A549 (cell line): ENCODE results near the gene MINDY4. TPM values are rescaled to one million over a fixed set of nuclear protein-coding genes. Genes with fewer than 3 reads are reported as not detected.

Experiments
- ATAC-seq, 2 experiments: fragments of 200-7000 bp in 1 of 2; fragments of >200 bp in 1 of 2; cut with Nextera tagmentation in 1 of 2; cut with Tn5 transposase in 1 of 2; 3 replicates each; pipeline versions ENCODE4 v1.8.0 to v1.9.1; 2018 to 2020; ENCODE audit warnings: mild to moderate bottlenecking in 1 of 2, moderate library complexity in 1 of 2
- CTCF ChIA-PET: fragments of 300-600 bp; sonication (Branson Sonifier 250); formaldehyde crosslinking; extraction: SDS; loops from one replicate; lab custom pipeline; 2021; ENCODE audit warnings: antibody characterized with exemption, inconsistent platforms; lab: Yijun Ruan, JAX
- POLR2A ChIA-PET: fragments of 350-600 bp; formaldehyde crosslinking; extraction: SDS; loops from one replicate; lab custom pipeline; 2021; ENCODE audit warnings: antibody characterized with exemption, inconsistent platforms; lab: Yijun Ruan, JAX
- DNase-seq, 2 experiments: peaks; one replicate each; pipeline versions ENCODE4 v3.0.0 to v3.0.0-alpha.2; 2011 to 2016; ENCODE audit warnings: low read depth in 1 of 2, low spot score in 1 of 2
- FAIRE-seq: peaks from 2 replicates; lab custom pipeline; 2011; peaks lifted over from hg19 to GRCh38; lab: Jason Lieb, UNC
- H3K27ac ChIP-seq, 2 experiments: fragments of >200 bp; sonication (Bioruptor Twin); formaldehyde crosslinking; 3 replicates each; pipeline ENCODE4 v1.5.1; 2016 to 2017
- H3K4me1 ChIP-seq: fragments of >200 bp; sonication (Bioruptor Twin); formaldehyde crosslinking; 3 replicates; pipeline ENCODE4 v1.6.1; 2016
- H3K4me2 ChIP-seq: fragments of >200 bp; sonication (Bioruptor Twin); formaldehyde crosslinking; 3 replicates; pipeline ENCODE4 v1.6.1; 2016
- H3K4me3 ChIP-seq: fragments of >200 bp; sonication (Bioruptor Twin); formaldehyde crosslinking; 3 replicates; pipeline ENCODE4 v1.5.1; 2016
- H3K9me3 ChIP-seq: fragments of >200 bp; sonication (Bioruptor Twin); formaldehyde crosslinking; 3 replicates; pipeline ENCODE4 v1.6.1; 2016
- CEBPB ChIP-seq, 2 experiments: fragments of >200 bp in 1 of 2; sonication (Bioruptor Twin) in 1 of 2; formaldehyde crosslinking in 1 of 2; IDR thresholded peaks; 2 replicates each; pipeline ENCODE4 v1.6.1; 2012 to 2016
- CHD2 ChIP-seq: fragments of 150-350 bp; IDR thresholded peaks from 2 replicates; pipeline ENCODE4 v1.6.1; 2014; ENCODE audit warnings: low read length; ENCODE audit not compliant: partially characterized antibody
- CHD4 ChIP-seq: fragments of 200-600 bp; sonication (generic); IDR thresholded peaks from 2 replicates; pipeline ENCODE4 v1.6.1; 2016; ENCODE audit warnings: antibody characterized with exemption, mild to moderate bottlenecking, borderline replicate concordance
- EHF ChIP-seq: fragments of 250-450 bp; sonication (Bioruptor Pico); IDR thresholded peaks from 2 replicates; pipeline ENCODE4 v1.5.0; 2020; ENCODE audit warnings: mild to moderate bottlenecking
- EP300 ChIP-seq, 2 experiments: fragments of >200 bp; sonication (Bioruptor Twin); formaldehyde crosslinking; IDR thresholded peaks; 2 replicates in 1 of 2; 3 replicates in 1 of 2; pipeline ENCODE4 v1.6.1; 2016 to 2017
- FOSL2 ChIP-seq, 2 experiments: fragments of 450-650 bp in 1 of 2; fragments of >200 bp in 1 of 2; sonication (Bioruptor Twin) in 1 of 2; formaldehyde crosslinking; IDR thresholded peaks; 2 replicates each; pipeline versions ENCODE4 v1.5.0 to v1.6.1; 2016 to 2020; ENCODE audit warnings: mild to moderate bottlenecking in 1 of 2, moderate library complexity in 1 of 2
- GATA3 ChIP-seq: IDR thresholded peaks from 2 replicates; pipeline ENCODE4 v1.6.1; 2012; ENCODE audit warnings: borderline replicate concordance
- HOXA7 ChIP-seq: fragments of 250-450 bp; sonication (Bioruptor Pico); IDR thresholded peaks from 2 replicates; pipeline ENCODE4 v1.5.0; 2020; ENCODE audit warnings: mild to moderate bottlenecking, moderate library complexity
- HOXB5 ChIP-seq: fragments of 250-450 bp; sonication (Bioruptor Pico); IDR thresholded peaks from 2 replicates; pipeline ENCODE4 v1.5.0; 2020; ENCODE audit warnings: mild to moderate bottlenecking, moderate library complexity
- JUNB ChIP-seq: fragments of >200 bp; sonication (Bioruptor Twin); formaldehyde crosslinking; IDR thresholded peaks from 2 replicates; pipeline ENCODE4 v1.6.1; 2016
- KDM1A ChIP-seq: fragments of 200-600 bp; sonication (generic); IDR thresholded peaks from 2 replicates; pipeline ENCODE4 v1.6.1; 2016; ENCODE audit warnings: low read depth, mild to moderate bottlenecking
- KDM5A ChIP-seq: fragments of 200-600 bp; sonication (generic); IDR thresholded peaks from 2 replicates; pipeline ENCODE4 v1.6.1; 2016; ENCODE audit warnings: antibody characterized with exemption, mild to moderate bottlenecking
- MYC ChIP-seq: IDR thresholded peaks from 2 replicates; pipeline ENCODE4 v1.6.1; 2012; ENCODE audit warnings: mild to moderate bottlenecking, inconsistent platforms, low read length, improper control_type of control experiment, borderline replicate concordance
- NFE2L2 ChIP-seq: fragments of 150-350 bp; conservative IDR thresholded peaks from 2 replicates; pipeline ENCODE4 v1.6.1; 2014; ENCODE audit warnings: low read length
- NPAS2 ChIP-seq: fragments of 250-450 bp; sonication (Bioruptor Pico); IDR thresholded peaks from 2 replicates; pipeline ENCODE4 v1.8.0; 2022; ENCODE audit warnings: mild to moderate bottlenecking, moderate library complexity, borderline replicate concordance
- POLR2AphosphoS2 ChIP-seq: conservative IDR thresholded peaks from 2 replicates; pipeline ENCODE4 v1.6.1; 2012; ENCODE audit warnings: low read length, improper control_type of control experiment, inconsistent platforms
- RAD21 ChIP-seq, 2 experiments: fragments of >200 bp in 1 of 2; sonication (Bioruptor Twin) in 1 of 2; formaldehyde crosslinking in 1 of 2; IDR thresholded peaks in 1 of 2; conservative IDR thresholded peaks in 1 of 2; 2 replicates in 1 of 2; 3 replicates in 1 of 2; pipeline ENCODE4 v1.6.1; 2012 to 2018; ENCODE audit warnings: inconsistent platforms in 1 of 2
- RARB ChIP-seq: fragments of 250-450 bp; sonication (Bioruptor Pico); IDR thresholded peaks from 2 replicates; pipeline ENCODE4 v1.8.0; 2021; ENCODE audit warnings: mild to moderate bottlenecking, moderate library complexity
- RCOR1 ChIP-seq: fragments of 150-350 bp; IDR thresholded peaks from 2 replicates; pipeline ENCODE4 v1.6.1; 2014; ENCODE audit warnings: antibody characterized with exemption, low read length, low read depth
- RFX5 ChIP-seq: fragments of 450-650 bp; IDR thresholded peaks from 2 replicates; pipeline ENCODE4 v1.7.1; 2014; ENCODE audit warnings: antibody characterized with exemption, mild to moderate bottlenecking, moderate library complexity
- SMC3 ChIP-seq: fragments of >200 bp; sonication (Bioruptor Twin); formaldehyde crosslinking; IDR thresholded peaks from 3 replicates; pipeline ENCODE4 v1.6.1; 2018; ENCODE audit warnings: inconsistent platforms
- TP53 ChIP-seq: fragments of 250-450 bp; sonication (Bioruptor Pico); IDR thresholded peaks from 2 replicates; pipeline ENCODE4 v1.5.0; 2021; ENCODE audit warnings: mild to moderate bottlenecking, moderate library complexity
- ZNF302 ChIP-seq: fragments of 250-450 bp; sonication (Bioruptor Pico); IDR thresholded peaks from 2 replicates; pipeline ENCODE4 v1.9.0; 2021; ENCODE audit warnings: inconsistent platforms, mild to moderate bottlenecking, moderate library complexity
- WGBS: methylation state at CpG from one replicate; pipeline ENCODE4 v1.1.6; 2017; ENCODE audit errors: missing lambda C conversion rate; 5-methylcytosine and 5-hydroxymethylcytosine counted together
- polyA plus RNA-seq, 4 experiments: library from polyadenylated mRNA; depleted of rRNA in 3 of 4; stranded (reverse); fragments of >200 nt; fragmentation: RNase III in 1 of 4; extraction: RNeasy Plus Mini Kit Qiagen cat#74134 plus additional on column Dnase treatment in 1 of 4; gene quantifications; 2 replicates in 3 of 4; 3 replicates in 1 of 4; pipeline ENCODE4 v1.2.3, GENCODE V29; 2011 to 2017
- TF ChIP-seq, protein P1 (sequence below): fragments of >200 bp; sonication (Bioruptor Twin); formaldehyde crosslinking; IDR thresholded peaks from 3 replicates; pipeline ENCODE4 v1.5.1; 2016
- TF ChIP-seq, protein P2 (sequence below): IDR thresholded peaks from 2 replicates; pipeline ENCODE4 v1.6.1; 2012
- TF ChIP-seq, protein P3 (sequence below): IDR thresholded peaks from 2 replicates; pipeline ENCODE4 v1.6.1; 2012

Gene MINDY4
- polyA plus RNA-seq, 2 of the 4 experiments (the other 2 are of a cell fraction), result 1.8 to 3.6 TPM

DNA sequence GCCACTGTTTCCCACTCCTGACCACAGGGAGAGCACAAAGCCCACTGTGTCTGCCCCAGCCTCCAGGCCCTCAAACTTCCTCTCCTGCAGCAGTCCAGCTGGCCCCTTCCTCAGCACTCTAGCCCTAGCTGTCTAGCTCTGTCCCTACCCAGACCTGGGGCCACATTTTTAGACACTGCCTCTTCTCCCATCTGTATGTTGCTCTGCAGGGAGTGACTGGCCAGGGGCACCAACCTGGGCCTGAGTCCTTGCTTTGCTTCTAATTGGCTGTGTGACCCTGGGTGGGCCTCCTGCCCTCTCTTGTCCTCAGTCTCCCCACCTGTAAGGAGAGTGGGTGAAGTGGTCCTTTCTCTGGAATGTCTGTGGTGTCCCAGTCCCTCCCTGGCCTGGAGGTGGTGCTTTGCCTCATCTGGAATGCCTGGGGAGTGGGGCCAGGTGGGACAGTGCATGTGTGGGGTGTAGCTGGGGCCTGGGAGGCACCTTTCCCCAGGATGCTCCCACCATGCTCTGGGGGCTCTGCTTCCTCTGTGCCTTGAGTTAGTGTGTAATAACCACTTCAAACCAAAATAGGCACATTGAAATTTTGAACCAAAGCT, 165.5 kb downstream of the MINDY4 start:
- H3K4me1 ChIP-seq, result 0 out of 3 replicates have a peak, but pooled peaks cover 3% of the 10 kb centered on the region
- ATAC-seq (no peak), FAIRE-seq (no peak), DNase-seq (no peak)
- no peak for TF ChIP-seq HOXB5 (CRISPR knock-in tag)
- H3K9me3 ChIP-seq, result 0 out of 3 replicates have a peak, but pooled peaks cover 6% of the 10 kb centered on the region
- ChIA-PET CTCF (interaction anchor here (1.3 to 2.1 kb wide), 7 partner anchors 13 to 186 kb away, joined by 3 to 7 read pairs (median 5); no protein-coding TSS in a partner anchor), POLR2A (no interaction called here)
- no peak overlapping the region for H3K4me3 ChIP-seq
- H3K27ac ChIP-seq, result no peak overlapping the region
- H3K4me2 ChIP-seq, result no peak overlapping the region

DNA sequence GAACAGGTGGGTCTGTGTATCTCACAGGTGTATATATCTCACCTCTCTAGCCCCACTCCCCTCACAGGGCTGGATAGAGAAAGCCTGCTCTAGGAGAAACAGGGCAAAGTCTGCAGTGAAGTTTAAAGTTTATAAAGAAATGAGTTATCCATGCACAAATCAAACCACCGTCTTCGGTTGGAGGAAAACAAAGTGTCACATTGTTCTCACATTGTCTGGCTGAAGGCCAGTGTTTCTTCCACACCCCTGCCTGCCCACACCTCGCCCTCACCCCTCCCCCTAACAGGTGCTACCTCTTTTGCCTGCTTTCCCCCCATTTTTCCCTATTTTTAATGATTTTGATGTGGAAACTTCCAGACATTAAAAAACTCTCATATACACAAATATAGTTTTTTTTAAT, 166.2 kb downstream of the MINDY4 start:
- TF ChIP-seq TP53 (CRISPR knock-in tag) (no peak), CHD4 (no peak), EP300 (IDR thresholded peaks at IDR 0.05) (no peak), RARB (CRISPR knock-in tag) (no peak), KDM5A (no peak), NFE2L2 (no peak), CEBPB (IDR thresholded peaks at IDR 0.05) (no peak), RFX5 (no peak), JUNB (no peak), KDM1A (no peak), RCOR1 (no peak), MYC (no peak), EHF (CRISPR knock-in tag) (no peak), CHD2 (no peak), FOSL2 (IDR thresholded peaks at IDR 0.05) (no peak), FOSL2 (CRISPR knock-in tag; IDR thresholded peaks at IDR 0.05) (no peak)
- TF ChIP-seq, protein P1, sequence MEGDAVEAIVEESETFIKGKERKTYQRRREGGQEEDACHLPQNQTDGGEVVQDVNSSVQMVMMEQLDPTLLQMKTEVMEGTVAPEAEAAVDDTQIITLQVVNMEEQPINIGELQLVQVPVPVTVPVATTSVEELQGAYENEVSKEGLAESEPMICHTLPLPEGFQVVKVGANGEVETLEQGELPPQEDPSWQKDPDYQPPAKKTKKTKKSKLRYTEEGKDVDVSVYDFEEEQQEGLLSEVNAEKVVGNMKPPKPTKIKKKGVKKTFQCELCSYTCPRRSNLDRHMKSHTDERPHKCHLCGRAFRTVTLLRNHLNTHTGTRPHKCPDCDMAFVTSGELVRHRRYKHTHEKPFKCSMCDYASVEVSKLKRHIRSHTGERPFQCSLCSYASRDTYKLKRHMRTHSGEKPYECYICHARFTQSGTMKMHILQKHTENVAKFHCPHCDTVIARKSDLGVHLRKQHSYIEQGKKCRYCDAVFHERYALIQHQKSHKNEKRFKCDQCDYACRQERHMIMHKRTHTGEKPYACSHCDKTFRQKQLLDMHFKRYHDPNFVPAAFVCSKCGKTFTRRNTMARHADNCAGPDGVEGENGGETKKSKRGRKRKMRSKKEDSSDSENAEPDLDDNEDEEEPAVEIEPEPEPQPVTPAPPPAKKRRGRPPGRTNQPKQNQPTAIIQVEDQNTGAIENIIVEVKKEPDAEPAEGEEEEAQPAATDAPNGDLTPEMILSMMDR, result no peak
- TF ChIP-seq, protein P2, sequence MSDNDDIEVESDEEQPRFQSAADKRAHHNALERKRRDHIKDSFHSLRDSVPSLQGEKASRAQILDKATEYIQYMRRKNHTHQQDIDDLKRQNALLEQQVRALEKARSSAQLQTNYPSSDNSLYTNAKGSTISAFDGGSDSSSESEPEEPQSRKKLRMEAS, result no peak
- Histone ChIP-seq H3K4me3 (no peak overlapping the region), H3K4me1 (0 out of 3 replicates have a peak, but pooled peaks cover 3% of the 10 kb centered on the region), H3K4me2 (no peak overlapping the region), H3K9me3 (0 out of 3 replicates have a peak, but pooled peaks cover 6% of the 10 kb centered on the region), H3K27ac (no peak overlapping the region)
- FAIRE-seq (no peak), ATAC-seq (no peak), DNase-seq (no peak)
- ChIA-PET CTCF (interaction anchor here (0.8 to 2.5 kb wide), 9 partner anchors 15 to 185 kb away, joined by 3 to 11 read pairs (median 7); no protein-coding TSS in a partner anchor), POLR2A (no interaction called here)
- WGBS, result 26% methylated on average over 3 of the region's 3 CpGs

DNA sequence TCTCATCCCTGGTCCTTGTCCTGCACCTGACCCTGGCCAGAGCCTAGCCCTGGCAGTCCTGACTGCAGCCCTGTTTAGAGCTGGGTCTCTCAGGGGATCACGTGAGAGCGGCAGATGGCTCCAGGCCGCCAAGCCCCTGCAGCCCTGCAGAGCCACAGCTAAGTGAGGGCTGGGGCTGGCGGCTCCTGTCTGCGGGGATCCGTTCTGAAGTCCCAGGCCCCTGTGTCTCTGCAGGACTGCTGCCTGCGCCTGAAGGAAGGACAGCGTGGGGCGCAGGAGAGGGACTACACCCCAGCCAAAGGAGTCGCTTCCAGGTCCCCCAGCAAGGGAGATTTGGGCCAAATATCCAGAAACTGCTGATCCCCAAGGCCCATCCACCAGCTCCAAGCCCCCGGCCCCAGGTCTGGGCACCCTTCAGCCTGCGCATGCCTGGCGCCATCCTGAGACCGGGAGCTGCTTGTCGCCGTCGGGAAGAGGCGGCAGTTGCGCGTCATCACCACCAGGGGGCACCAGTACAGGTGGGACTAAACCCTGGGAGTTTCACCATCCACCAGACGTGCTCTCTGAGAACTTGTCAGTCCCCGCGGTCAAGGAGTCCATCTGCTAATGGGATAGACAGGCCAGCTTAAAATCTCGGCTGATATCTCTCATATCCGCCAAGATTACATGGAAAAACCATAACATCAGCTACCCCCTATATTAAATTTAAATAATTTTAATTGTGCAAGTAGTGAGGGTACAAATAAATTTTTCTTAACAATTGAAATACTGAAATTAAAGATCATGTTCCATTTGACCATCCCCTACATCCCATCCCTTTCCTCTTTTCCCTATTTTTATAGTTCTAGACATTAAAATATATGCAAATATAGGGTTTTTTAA, 167.5 kb downstream of the MINDY4 start:
- Histone ChIP-seq H3K4me3 (0 out of 3 replicates have a peak overlapping the region, but pooled peaks have one; percentile 8), H3K27ac (peak overlapping the region in 1 of 2 experiments; percentile 46; a peak in 1 of 6 replicates), H3K9me3 (peaks cover 6% of the 10 kb centered on the region; the same call in 1 of the 3 replicates), H3K4me1 (0 out of 3 replicates have a peak, but pooled peaks cover 3% of the 10 kb centered on the region), H3K4me2 (peak overlapping the region; percentile 71)
- ChIA-PET POLR2A (no interaction called here), CTCF (interaction anchor here (0.6 to 2.5 kb wide), 60 partner anchors 10 to 543 kb away, joined by 3 to 37 read pairs (median 4); partner anchors contain the start of genes AQP1 and GHRHR)
- peak; percentile 81 to 88 for DNase-seq
- peak; percentile 46 for FAIRE-seq
- WGBS, result 15% methylated on average over 19 of the region's 25 CpGs
- peak; percentile 85 to 96 for ATAC-seq
- TF ChIP-seq EHF (CRISPR knock-in tag), result no peak
- no peak for TF ChIP-seq NPAS2 (CRISPR knock-in tag)
- TF ChIP-seq CEBPB (IDR thresholded peaks at IDR 0.05), result peak in 1 of 2 experiments; percentile 50; a peak in 1 of 4 replicates
- TF ChIP-seq, protein P1, result peak; percentile 84
- TF ChIP-seq, protein P3, sequence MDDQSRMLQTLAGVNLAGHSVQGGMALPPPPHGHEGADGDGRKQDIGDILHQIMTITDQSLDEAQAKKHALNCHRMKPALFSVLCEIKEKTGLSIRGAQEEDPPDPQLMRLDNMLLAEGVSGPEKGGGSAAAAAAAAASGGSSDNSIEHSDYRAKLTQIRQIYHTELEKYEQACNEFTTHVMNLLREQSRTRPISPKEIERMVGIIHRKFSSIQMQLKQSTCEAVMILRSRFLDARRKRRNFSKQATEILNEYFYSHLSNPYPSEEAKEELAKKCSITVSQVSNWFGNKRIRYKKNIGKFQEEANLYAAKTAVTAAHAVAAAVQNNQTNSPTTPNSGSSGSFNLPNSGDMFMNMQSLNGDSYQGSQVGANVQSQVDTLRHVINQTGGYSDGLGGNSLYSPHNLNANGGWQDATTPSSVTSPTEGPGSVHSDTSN, result no peak
- TF ChIP-seq RAD21 (conservative IDR thresholded peaks at IDR 0.05 in 1 of 2, IDR thresholded peaks at IDR 0.05 in 1 of 2), result peak; percentile 50 to 52
- no peak for TF ChIP-seq POLR2AphosphoS2
- peak; percentile 73 for TF ChIP-seq SMC3
- no peak for TF ChIP-seq KDM1A
- no peak for TF ChIP-seq GATA3
- TF ChIP-seq ZNF302 (CRISPR knock-in tag), result no peak
- no peak for TF ChIP-seq HOXA7 (CRISPR knock-in tag)
